ENCODE results near the gene NCAPG2. TPM values are rescaled to one million over a fixed set of nuclear protein-coding genes. Genes with fewer than 3 reads are reported as not detected.

NCAPG2 gene
- total RNA-seq, 2 experiments from 2014 or later: 139 to 173 TPM

Small RNAs within 50 kb of the gene (microRNA-seq; reads per million reads assigned to microRNA genes)
- not detected for gene MIR5707 (ENCODE audit: borderline microRNAs expressed, borderline replicate concordance)

Other genes with a start within 250 kb of the NCAPG2 start
- gene PTPRN2, start 117.0 kb downstream of the NCAPG2 start, total RNA-seq: 1 to 10 TPM; 2.6 to 2.7 TPM
- gene ESYT2, start 124.7 kb upstream of the NCAPG2 start, total RNA-seq: 100 to 1,000 TPM; 116 to 124 TPM
- 10 to 100 TPM; 10.6 to 13.2 TPM for gene DYNC2I1, start 151.8 kb upstream of the NCAPG2 start, total RNA-seq